Fibroblast of villous mesenchyme (primary cell): Measurements from ENCODE around the gene ZMYND19. TPM values are rescaled to one million over a fixed set of nuclear protein-coding genes. Genes with fewer than 3 reads are reported as not detected.
"Not testable (repeated sequence)": the region's sequence is repeated elsewhere in the genome, so short reads cannot be mapped to it uniquely, and the experiment has no call there.

ENCODE experiments used
- DNase-seq: peaks from one replicate; pipeline ENCODE4 v3.0.0-alpha.2; 2010; ENCODE audit warnings: low read depth
- H3K4me3 ChIP-seq: 2 replicates; pipeline ENCODE4 v1.5.1; 2011; ENCODE audit warnings: low read depth, mild to moderate bottlenecking, low read length
- total RNA-seq: library from RNA; depleted of rRNA; stranded (reverse); fragments of >200 nt; gene quantifications from 2 replicates; pipeline ENCODE4 v1.2.3, GENCODE V29; 2012
- TF ChIP-seq, protein P1 (sequence below): IDR thresholded peaks from 2 replicates; pipeline ENCODE4 v1.5.1; 2012; ENCODE audit warnings: low read depth, mild to moderate bottlenecking, low read length; ENCODE audit not compliant: insufficient read depth

The ZMYND19 gene
- total RNA-seq, 1 donor, result 18.6 TPM

DNA sequence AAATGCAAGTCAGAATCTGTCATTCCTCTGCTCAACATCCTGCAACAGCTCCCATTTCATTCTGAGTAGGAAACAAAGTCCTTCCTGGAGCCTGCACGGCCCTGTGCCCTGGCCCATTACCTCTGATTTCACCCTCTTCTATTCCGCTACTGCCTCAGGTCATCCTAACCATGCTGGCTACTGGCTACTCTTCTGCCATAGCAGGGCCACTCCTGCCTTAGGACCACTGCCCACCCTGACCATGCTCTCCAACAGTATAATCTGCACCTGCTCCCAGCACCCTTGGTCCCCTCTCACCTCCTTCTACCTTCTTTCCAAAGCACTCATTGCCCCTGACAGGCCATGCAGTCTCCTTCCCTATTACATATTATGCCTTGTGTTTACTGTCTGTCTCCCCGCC lies 19.7 kb downstream of the ZMYND19 start:
- DNase-seq, result no peak
- TF ChIP-seq, protein P1, sequence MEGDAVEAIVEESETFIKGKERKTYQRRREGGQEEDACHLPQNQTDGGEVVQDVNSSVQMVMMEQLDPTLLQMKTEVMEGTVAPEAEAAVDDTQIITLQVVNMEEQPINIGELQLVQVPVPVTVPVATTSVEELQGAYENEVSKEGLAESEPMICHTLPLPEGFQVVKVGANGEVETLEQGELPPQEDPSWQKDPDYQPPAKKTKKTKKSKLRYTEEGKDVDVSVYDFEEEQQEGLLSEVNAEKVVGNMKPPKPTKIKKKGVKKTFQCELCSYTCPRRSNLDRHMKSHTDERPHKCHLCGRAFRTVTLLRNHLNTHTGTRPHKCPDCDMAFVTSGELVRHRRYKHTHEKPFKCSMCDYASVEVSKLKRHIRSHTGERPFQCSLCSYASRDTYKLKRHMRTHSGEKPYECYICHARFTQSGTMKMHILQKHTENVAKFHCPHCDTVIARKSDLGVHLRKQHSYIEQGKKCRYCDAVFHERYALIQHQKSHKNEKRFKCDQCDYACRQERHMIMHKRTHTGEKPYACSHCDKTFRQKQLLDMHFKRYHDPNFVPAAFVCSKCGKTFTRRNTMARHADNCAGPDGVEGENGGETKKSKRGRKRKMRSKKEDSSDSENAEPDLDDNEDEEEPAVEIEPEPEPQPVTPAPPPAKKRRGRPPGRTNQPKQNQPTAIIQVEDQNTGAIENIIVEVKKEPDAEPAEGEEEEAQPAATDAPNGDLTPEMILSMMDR, result no peak
- H3K4me3 ChIP-seq, result no peak overlapping the region

GRCh38 chr9:137569609-137570203 lies 20.6 kb downstream of the ZMYND19 start:
- TF ChIP-seq, protein P1, result no peak
- DNase-seq, result no peak
- H3K4me3 ChIP-seq, result no peak overlapping the region

GRCh38 chr9:137568445-137568844 lies 21.9 kb downstream of the ZMYND19 start:
- not testable (repeated sequence) for DNase-seq

DNA sequence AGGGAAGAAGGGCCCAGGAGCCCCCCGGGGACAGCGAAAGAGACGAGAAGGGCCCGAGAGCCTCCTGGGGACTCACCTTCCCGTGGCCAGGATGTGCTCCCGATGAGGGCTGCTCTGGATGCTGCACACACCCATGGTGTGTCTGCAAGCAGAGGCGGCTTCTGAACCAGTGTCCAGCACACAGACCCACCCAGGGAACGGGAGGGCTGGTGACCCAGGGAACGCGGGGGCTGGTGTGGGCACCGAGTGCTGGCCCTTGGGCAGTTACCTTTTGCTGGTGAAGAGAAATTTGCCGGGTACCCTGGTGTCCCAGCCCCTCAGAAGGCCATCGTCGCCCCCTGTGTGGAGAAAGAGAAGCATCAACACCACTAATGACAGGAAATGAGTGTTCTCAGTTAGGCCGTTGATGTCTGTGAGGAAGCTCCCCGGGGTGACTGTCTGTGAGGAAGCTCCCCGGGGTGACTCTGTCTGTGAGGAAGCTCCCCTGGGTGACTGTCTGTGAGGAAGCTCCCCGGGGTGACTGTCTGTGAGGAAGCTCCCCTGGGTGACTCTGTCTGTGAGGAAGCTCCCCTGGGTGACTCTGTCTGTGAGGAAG lies 25.4 kb downstream of the ZMYND19 start:
- H3K4me3 ChIP-seq, result no peak overlapping the region
- DNase-seq, result no peak
- TF ChIP-seq, protein P1, result no peak

More at GRCh38 chr9:137568445-137568844, 21.9 kb downstream of the ZMYND19 start:
- not testable (repeated sequence) for H3K4me3 ChIP-seq

GRCh38 chr9:137564134-137564533 lies 26.2 kb downstream of the ZMYND19 start:
- no peak overlapping the region for H3K4me3 ChIP-seq
- DNase-seq, result no peak
- TF ChIP-seq, protein P1, result no peak

GRCh38 chr9:137558127-137558526 lies 32.2 kb downstream of the ZMYND19 start:
- TF ChIP-seq, protein P1, result no peak
- no peak overlapping the region for H3K4me3 ChIP-seq
- DNase-seq, result no peak

DNA sequence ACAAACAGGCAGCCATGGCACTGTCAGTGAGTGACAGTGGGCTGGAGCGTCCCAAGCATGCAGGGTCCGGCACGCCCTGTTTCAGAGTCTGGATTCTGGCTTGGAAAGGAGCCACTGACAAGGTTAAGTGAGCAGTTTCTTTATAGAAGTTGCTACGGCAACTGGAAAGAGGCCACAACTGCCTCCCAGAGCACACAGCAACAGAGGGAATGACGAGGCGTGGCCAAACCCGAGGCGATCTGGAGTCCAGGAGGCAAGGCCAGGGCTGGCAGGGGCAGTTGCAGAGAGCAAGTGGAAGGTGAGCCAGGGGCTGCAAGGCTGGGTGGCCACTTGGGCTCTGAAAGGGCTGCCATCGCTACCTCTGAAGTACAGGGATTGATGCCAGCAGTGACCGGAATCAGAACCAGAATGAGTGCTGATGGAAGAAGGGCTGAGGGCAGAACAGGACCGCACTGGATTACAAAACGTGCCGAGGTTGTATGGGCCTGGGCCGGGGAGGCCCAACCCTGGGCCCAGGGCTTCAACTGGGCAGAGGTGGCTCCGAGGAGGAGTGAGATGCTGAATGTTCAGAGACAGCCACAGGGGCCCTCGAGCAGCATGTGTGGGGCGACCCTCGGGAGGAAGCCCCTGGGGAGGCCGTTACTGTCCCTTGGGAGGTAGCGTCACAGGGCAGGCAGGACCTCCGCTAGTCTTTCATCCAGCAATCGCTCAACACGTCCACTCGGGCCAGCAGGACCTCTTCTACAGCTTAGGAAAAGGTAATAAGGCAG lies 34.1 kb downstream of the ZMYND19 start:
- DNase-seq, result peak; percentile 50
- no peak overlapping the region for H3K4me3 ChIP-seq
- TF ChIP-seq, protein P1, result no peak
